PFSK-1 (cell line): ENCODE results near the gene TBCD.

Experiments used
- FOXP2 ChIP-seq: optimal IDR thresholded peaks from 2 replicates; pipeline ENCODE3; 2011; ENCODE audit warnings: borderline replicate concordance, control low read depth, inconsistent platforms; ENCODE audit not compliant: insufficient read depth; ENCODE audit errors: extremely low read length, extremely low read depth
- POLR2AphosphoS5 ChIP-seq: IDR thresholded peaks from 2 replicates; pipeline ENCODE4 v1.6.1; 2012; ENCODE audit warnings: low read depth, mild to moderate bottlenecking, control low read depth, low read length, moderate library complexity
- SIN3A ChIP-seq: IDR thresholded peaks from 2 replicates; pipeline ENCODE4 v1.6.1; 2012; ENCODE audit warnings: mild to moderate bottlenecking, low read length, moderate library complexity, borderline replicate concordance; ENCODE audit not compliant: insufficient read depth
- TAF1 ChIP-seq: IDR thresholded peaks from 2 replicates; pipeline ENCODE4 v1.6.1; 2012; ENCODE audit warnings: low read length, control low read depth, borderline replicate concordance; ENCODE audit not compliant: insufficient read depth
- TF ChIP-seq, protein P1 (sequence below), 2 experiments: IDR thresholded peaks; 2 replicates each; pipeline versions ENCODE4 v1.6.1 to v1.8.0; 2011 to 2012; ENCODE audit warnings: low read depth in 2 of 2, low read length in 2 of 2, control low read depth in 1 of 2, inconsistent platforms in 1 of 2, mild to moderate bottlenecking in 1 of 2, moderate library complexity in 1 of 2; ENCODE audit not compliant: insufficient read depth in 1 of 2

The TBCD gene

DNA sequence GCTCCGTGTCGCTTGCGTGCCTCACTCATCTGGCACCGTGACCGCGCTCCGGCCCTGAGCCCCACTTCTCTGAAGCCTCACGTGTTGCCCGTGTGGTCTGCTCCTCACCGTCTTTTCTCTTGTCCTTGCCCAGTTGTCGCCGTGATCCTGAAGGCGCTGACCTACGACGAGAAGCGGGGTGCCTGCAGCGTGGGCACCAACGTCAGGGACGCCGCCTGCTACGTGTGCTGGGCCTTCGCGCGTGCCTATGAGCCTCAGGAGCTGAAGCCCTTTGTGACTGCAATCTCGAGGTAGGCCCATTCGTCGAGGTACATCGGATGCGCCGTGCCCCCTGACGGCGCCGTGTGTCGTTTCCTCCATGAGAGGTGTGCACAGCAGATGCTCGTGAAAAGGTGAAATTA lies 118.2 kb downstream of the TBCD start:
- no peak for TF ChIP-seq POLR2AphosphoS5
- no peak for TF ChIP-seq SIN3A
- TF ChIP-seq, protein P1, sequence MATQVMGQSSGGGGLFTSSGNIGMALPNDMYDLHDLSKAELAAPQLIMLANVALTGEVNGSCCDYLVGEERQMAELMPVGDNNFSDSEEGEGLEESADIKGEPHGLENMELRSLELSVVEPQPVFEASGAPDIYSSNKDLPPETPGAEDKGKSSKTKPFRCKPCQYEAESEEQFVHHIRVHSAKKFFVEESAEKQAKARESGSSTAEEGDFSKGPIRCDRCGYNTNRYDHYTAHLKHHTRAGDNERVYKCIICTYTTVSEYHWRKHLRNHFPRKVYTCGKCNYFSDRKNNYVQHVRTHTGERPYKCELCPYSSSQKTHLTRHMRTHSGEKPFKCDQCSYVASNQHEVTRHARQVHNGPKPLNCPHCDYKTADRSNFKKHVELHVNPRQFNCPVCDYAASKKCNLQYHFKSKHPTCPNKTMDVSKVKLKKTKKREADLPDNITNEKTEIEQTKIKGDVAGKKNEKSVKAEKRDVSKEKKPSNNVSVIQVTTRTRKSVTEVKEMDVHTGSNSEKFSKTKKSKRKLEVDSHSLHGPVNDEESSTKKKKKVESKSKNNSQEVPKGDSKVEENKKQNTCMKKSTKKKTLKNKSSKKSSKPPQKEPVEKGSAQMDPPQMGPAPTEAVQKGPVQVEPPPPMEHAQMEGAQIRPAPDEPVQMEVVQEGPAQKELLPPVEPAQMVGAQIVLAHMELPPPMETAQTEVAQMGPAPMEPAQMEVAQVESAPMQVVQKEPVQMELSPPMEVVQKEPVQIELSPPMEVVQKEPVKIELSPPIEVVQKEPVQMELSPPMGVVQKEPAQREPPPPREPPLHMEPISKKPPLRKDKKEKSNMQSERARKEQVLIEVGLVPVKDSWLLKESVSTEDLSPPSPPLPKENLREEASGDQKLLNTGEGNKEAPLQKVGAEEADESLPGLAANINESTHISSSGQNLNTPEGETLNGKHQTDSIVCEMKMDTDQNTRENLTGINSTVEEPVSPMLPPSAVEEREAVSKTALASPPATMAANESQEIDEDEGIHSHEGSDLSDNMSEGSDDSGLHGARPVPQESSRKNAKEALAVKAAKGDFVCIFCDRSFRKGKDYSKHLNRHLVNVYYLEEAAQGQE (IDR thresholded peaks at IDR 0.05; ENCODE audit: insufficient read depth in 1 of 2, low read depth in 2 of 2, low read length in 2 of 2) = no peak
- TF ChIP-seq TAF1 = no peak
- TF ChIP-seq FOXP2 = no peak

DNA sequence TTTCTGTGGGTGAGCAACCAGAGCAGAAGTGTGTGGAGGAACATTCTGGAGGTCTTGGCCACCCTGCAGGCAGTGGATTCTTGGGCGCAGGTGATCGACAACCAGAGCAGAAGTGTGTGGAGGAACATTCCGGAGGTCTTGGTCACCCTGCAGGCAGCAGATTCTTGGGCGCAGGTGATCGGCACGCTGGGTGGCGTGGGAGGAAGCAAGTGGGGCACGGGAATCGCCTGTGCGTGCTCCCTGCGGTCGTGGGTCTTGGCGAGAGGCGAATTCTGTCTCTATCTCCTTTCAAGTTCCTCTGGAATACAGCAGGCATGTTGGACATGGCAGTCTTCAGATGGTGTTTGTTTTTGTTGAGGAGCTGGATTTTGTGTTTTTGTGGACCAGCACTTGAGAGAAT lies 118.7 kb downstream of the TBCD start:
- TF ChIP-seq SIN3A = no peak
- TF ChIP-seq TAF1 = no peak
- no peak for TF ChIP-seq POLR2AphosphoS5
- TF ChIP-seq FOXP2 = no peak
- TF ChIP-seq, protein P1 (IDR thresholded peaks at IDR 0.05; ENCODE audit: insufficient read depth in 1 of 2, low read depth in 2 of 2, low read length in 2 of 2) = no peak

GRCh38 chr17:82871056-82871775 lies 119.4 kb downstream of the TBCD start:
- TF ChIP-seq POLR2AphosphoS5 = no peak

GRCh38 chr17:82871776-82872561 lies 120.1 kb downstream of the TBCD start:
- TF ChIP-seq TAF1 = no peak
- no peak for TF ChIP-seq FOXP2
- TF ChIP-seq POLR2AphosphoS5 = no peak
- no peak for TF ChIP-seq SIN3A
- TF ChIP-seq, protein P1 (IDR thresholded peaks at IDR 0.05; ENCODE audit: insufficient read depth in 1 of 2, low read depth in 2 of 2, low read length in 2 of 2) = no peak

DNA sequence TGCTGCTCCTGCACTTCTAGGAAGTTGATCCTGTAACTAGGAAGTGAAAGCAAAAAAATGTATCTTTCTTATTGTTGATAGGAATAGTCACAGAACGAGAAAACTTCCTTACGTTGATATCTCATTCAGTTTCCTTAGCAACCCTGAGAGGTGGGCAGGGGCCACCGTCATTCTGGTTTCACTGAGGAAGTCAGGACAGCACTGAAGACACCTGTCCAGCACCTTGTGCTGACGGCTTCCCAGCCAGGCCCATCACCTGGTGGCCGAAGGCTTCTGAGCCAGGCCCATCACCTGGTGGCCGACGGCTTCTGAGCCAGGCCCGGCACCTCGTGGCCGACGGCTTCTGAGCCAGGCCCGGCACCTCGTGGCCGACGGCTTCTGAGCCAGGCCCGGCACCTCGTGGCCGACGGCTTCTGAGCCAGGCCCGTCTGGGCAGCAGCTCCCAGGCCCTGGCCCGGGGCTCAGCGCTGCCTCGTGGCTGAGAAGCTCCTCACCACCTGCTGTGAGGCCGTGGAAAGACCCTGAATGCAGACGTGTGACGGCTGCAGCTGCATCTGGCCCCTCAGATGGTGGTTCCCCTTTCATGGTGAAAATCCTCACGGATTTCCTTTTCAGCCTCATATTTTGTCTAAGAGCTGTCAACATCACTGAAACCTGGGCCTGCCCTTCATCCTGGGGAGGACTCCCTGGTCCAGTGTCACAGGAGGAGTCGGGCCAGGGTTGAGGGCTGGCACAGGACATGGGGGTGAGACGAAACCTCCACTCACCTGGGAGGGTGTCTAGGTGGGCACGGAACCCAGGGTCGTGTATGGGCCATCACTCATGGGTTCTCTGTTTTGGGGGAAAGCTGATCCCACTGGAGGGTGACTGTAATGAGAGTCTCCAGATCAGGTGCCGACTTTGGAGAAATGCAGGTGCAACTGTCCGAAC lies 121.0 kb downstream of the TBCD start:
- TF ChIP-seq FOXP2 = no peak
- TF ChIP-seq POLR2AphosphoS5 = no peak
- TF ChIP-seq, protein P1 (IDR thresholded peaks at IDR 0.05; ENCODE audit: insufficient read depth in 1 of 2, low read depth in 2 of 2, low read length in 2 of 2) = no peak
- TF ChIP-seq SIN3A = no peak
- no peak for TF ChIP-seq TAF1
